ENCODE data around the gene PARD3B. TPM values are rescaled to one million over a fixed set of nuclear protein-coding genes. Genes with fewer than 3 reads are reported as not detected.

PARD3B gene
- total RNA-seq, 2 experiments from 2014 or later, result 0.11 to 0.88 TPM

DNA sequence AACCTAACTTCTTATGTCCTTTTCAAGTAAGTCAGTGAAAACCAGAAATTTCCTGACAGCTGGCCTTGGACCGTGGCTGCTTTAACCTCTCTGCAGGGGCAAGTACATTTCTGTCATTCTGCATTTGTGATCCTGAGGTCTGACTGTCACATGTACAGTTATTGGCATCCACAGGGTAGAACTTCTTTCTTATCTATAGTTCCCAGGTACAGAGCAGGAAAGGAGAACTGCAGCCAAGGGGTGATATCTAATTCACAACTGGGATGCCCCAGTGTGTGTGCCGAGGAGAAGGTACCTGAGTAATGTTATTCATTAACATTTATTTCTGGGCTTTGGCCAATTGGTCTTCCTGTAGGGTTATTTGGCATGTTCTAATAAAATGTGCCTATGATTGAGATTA lies 468.9 kb downstream of the PARD3B start:
- H3K4me1 Mint-ChIP-seq (ENCODE audit: low read depth), result peaks cover 4% of the 10 kb centered on the region
- no peak overlapping the region for H3K27ac Mint-ChIP-seq
- no peaks in the 10 kb centered on the region for H3K9me3 Mint-ChIP-seq
- no peak for TF ChIP-seq CTCF (IDR thresholded peaks at IDR 0.05)
- CTCF ChIA-PET, result no interaction called here
- no peak overlapping the region for H3K4me3 Mint-ChIP-seq
- POLR2A ChIA-PET, result no interaction called here
- no peaks in the 10 kb centered on the region for H3K27me3 Mint-ChIP-seq
- intact Hi-C loops (cut with micrococcal nuclease), result no loop called here
- ATAC-seq, result no peak
- no peaks in the 10 kb centered on the region for H3K36me3 Mint-ChIP-seq (ENCODE audit: low read depth)
- DNase-seq, result no peak

- ChIA-PET CTCF (no interaction called here), POLR2A (no interaction called here)
- no peak for TF ChIP-seq CTCF (IDR thresholded peaks at IDR 0.05)
- intact Hi-C loops (cut with micrococcal nuclease), result no loop called here
- Mint-ChIP-seq H3K27ac (no peak overlapping the region), H3K4me1 (ENCODE audit: low read depth) (no peaks in the 10 kb centered on the region), H3K4me3 (no peak overlapping the region), H3K27me3 (no peaks in the 10 kb centered on the region), H3K36me3 (ENCODE audit: low read depth) (no peaks in the 10 kb centered on the region), H3K9me3 (no peaks in the 10 kb centered on the region)
- no peak for ATAC-seq
- DNase-seq, result no peak
Observed at GRCh38 chr2:205017381-205017780, 472.1 kb downstream of the PARD3B start.

GRCh38 chr2:205017912-205018311 lies 472.6 kb downstream of the PARD3B start:
- Mint-ChIP-seq H3K4me1 (ENCODE audit: low read depth) (no peaks in the 10 kb centered on the region), H3K27ac (no peak overlapping the region), H3K36me3 (ENCODE audit: low read depth) (no peaks in the 10 kb centered on the region), H3K4me3 (no peak overlapping the region), H3K27me3 (no peaks in the 10 kb centered on the region), H3K9me3 (no peaks in the 10 kb centered on the region)
- ChIA-PET POLR2A (no interaction called here), CTCF (no interaction called here)
- TF ChIP-seq CTCF (IDR thresholded peaks at IDR 0.05), result no peak
- intact Hi-C loops (cut with micrococcal nuclease), result no loop called here
- no peak for DNase-seq
- ATAC-seq, result no peak

GRCh38 chr2:205020673-205021072 lies 475.4 kb downstream of the PARD3B start:
- ATAC-seq, result no peak
- CTCF ChIA-PET, result no interaction called here
- TF ChIP-seq CTCF (IDR thresholded peaks at IDR 0.05), result no peak
- Mint-ChIP-seq H3K4me1 (ENCODE audit: low read depth) (peaks cover 7% of the 10 kb centered on the region), H3K36me3 (ENCODE audit: low read depth) (no peaks in the 10 kb centered on the region), H3K4me3 (no peak overlapping the region), H3K27me3 (no peaks in the 10 kb centered on the region), H3K9me3 (no peaks in the 10 kb centered on the region), H3K27ac (no peak overlapping the region)
- POLR2A ChIA-PET, result no interaction called here
- intact Hi-C loops (cut with micrococcal nuclease), result no loop called here
- no peak for DNase-seq

DNA sequence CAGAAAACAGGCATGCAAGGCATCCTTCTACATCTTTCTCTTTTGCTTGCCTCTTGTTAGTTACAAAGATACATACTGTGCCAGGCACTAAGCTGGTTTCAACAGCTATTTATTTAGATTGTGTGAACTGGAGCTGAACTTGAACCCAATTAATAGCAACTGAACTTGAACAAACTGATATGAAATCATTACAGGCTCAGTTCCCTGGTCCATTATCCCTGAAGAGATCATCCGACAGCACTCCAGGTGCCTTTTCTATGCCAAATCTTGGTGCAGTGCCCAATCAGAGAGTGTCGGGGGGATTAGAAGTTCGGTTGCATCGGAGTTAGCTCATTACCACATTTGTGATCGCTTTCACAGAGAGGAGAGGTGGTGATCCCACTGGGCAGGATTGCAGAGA lies 477.6 kb downstream of the PARD3B start:
- H3K4me3 Mint-ChIP-seq, result no peak overlapping the region
- ATAC-seq, result no peak
- intact Hi-C loops (cut with micrococcal nuclease), result no loop called here
- H3K36me3 Mint-ChIP-seq (ENCODE audit: low read depth), result no peaks in the 10 kb centered on the region
- peaks cover 12% of the 10 kb centered on the region for H3K4me1 Mint-ChIP-seq (ENCODE audit: low read depth)
- H3K9me3 Mint-ChIP-seq, result no peaks in the 10 kb centered on the region
- ChIA-PET POLR2A (interaction anchor here (0.5 kb wide), 1 partner anchor 160 kb away, joined by 3 read pairs; no protein-coding TSS in a partner anchor), CTCF (interaction anchor here (1.2 kb wide), 1 partner anchor 19 kb away, joined by 3 read pairs; no protein-coding TSS in a partner anchor)
- H3K27ac Mint-ChIP-seq, result no peak overlapping the region
- no peak for TF ChIP-seq CTCF (IDR thresholded peaks at IDR 0.05)
- DNase-seq, result no peak
- H3K27me3 Mint-ChIP-seq, result no peaks in the 10 kb centered on the region
